Measurements from ENCODE around the gene EPB41L1. TPM values are rescaled to one million over a fixed set of nuclear protein-coding genes. Genes with fewer than 3 reads are reported as not detected.

Gene EPB41L1
- polyA plus RNA-seq, 1 donor (not counting 4 experiments of a cell fraction or from before 2014, with no cell fraction given) = 1.2 TPM

GRCh38 chr20:36120241-36120640 lies 34.3 kb upstream of the EPB41L1 start:
- FAIRE-seq = no peak
- no peak overlapping the region for H2AFZ ChIP-seq (ENCODE audit: control insufficient read depth, low read length)
- peaks cover 17% of the 10 kb centered on the region for H3K4me1 ChIP-seq (ENCODE audit: control insufficient read depth, extremely low read depth, insufficient read depth, low read length)
- H3K36me3 ChIP-seq (ENCODE audit: control insufficient read depth in 2 of 2, extremely low read depth in 1 of 2, insufficient read depth in 2 of 2, low read length in 2 of 2) = no peaks in the 10 kb centered on the region
- no peak overlapping the region for H3K4me2 ChIP-seq (ENCODE audit: control insufficient read depth, extremely low read depth, insufficient read depth, low read depth, low read length)
- no peak for DNase-seq (ENCODE audit: low read depth, low spot score)
- dilution Hi-C loops (cut with MboI; ENCODE audit: extremely low pct_ligation_motif_present, low sequenced_read_pairs) = no loop called here
- H3K79me2 ChIP-seq (ENCODE audit: control insufficient read depth, insufficient read depth, low read length) = no peaks in the 10 kb centered on the region
- H3K4me3 ChIP-seq (ENCODE audit: control insufficient read depth in 2 of 3, extremely low read depth in 1 of 3, insufficient read depth in 2 of 3, low read depth in 1 of 3, low read length in 3 of 3) = no peak overlapping the region
- no peaks in the 10 kb centered on the region for H4K20me1 ChIP-seq (ENCODE audit: control insufficient read depth, extremely low read depth, insufficient read depth, low read length)
- TF ChIP-seq EZH2 (IDR thresholded peaks at IDR 0.05; ENCODE audit: low read length) = no peak
- TF ChIP-seq, protein P1, sequence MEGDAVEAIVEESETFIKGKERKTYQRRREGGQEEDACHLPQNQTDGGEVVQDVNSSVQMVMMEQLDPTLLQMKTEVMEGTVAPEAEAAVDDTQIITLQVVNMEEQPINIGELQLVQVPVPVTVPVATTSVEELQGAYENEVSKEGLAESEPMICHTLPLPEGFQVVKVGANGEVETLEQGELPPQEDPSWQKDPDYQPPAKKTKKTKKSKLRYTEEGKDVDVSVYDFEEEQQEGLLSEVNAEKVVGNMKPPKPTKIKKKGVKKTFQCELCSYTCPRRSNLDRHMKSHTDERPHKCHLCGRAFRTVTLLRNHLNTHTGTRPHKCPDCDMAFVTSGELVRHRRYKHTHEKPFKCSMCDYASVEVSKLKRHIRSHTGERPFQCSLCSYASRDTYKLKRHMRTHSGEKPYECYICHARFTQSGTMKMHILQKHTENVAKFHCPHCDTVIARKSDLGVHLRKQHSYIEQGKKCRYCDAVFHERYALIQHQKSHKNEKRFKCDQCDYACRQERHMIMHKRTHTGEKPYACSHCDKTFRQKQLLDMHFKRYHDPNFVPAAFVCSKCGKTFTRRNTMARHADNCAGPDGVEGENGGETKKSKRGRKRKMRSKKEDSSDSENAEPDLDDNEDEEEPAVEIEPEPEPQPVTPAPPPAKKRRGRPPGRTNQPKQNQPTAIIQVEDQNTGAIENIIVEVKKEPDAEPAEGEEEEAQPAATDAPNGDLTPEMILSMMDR (optimal IDR thresholded peaks at IDR 0.05 in 1 of 3, IDR thresholded peaks at IDR 0.05 in 1 of 3, conservative IDR thresholded peaks at IDR 0.05 in 1 of 3; ENCODE audit: extremely low read depth in 1 of 3, insufficient read depth in 2 of 3, low read length in 3 of 3) = no peak
- no peak overlapping the region for H3K9ac ChIP-seq (ENCODE audit: control insufficient read depth, extremely low read depth, insufficient read depth, low read length)
- H3K9me3 ChIP-seq (ENCODE audit: control insufficient read depth, low read depth, low read length) = no peaks in the 10 kb centered on the region
- H3K9me1 ChIP-seq (ENCODE audit: control insufficient read depth, extremely low read depth, insufficient read depth, low read length) = no peaks in the 10 kb centered on the region
- H3K27me3 ChIP-seq (ENCODE audit: control insufficient read depth, extremely low read depth, insufficient read depth, low read length) = no peaks in the 10 kb centered on the region
- no peak overlapping the region for H3K27ac ChIP-seq (ENCODE audit: control insufficient read depth, insufficient read depth, low read length)

DNA sequence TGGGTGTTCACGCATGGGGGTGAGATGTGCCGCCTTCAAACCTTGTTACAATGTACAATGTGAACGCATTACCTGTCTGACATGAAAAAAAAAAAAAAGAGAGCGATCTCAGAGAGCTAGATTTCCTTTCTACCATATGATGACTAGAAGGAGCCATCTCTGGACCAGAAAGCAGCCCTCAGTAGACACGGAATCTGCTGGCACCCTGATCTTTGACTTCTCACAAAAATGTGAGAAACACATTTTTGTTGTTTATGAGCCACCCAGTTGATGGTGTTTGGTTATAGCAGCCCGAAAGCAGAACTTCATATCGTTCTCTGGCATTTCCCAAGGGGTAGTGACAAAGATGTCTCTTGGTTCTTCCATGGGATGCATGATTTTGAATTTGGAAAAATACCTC lies 33.5 kb upstream of the EPB41L1 start:
- H4K20me1 ChIP-seq (ENCODE audit: control insufficient read depth, extremely low read depth, insufficient read depth, low read length) = no peaks in the 10 kb centered on the region
- H3K9me3 ChIP-seq (ENCODE audit: control insufficient read depth, low read depth, low read length) = no peaks in the 10 kb centered on the region
- H3K36me3 ChIP-seq (ENCODE audit: control insufficient read depth in 2 of 2, extremely low read depth in 1 of 2, insufficient read depth in 2 of 2, low read length in 2 of 2) = no peaks in the 10 kb centered on the region
- FAIRE-seq (no peak), DNase-seq (ENCODE audit: low read depth, low spot score) (no peak)
- H3K79me2 ChIP-seq (ENCODE audit: control insufficient read depth, insufficient read depth, low read length) = no peaks in the 10 kb centered on the region
- H3K4me2 ChIP-seq (ENCODE audit: control insufficient read depth, extremely low read depth, insufficient read depth, low read depth, low read length) = no peak overlapping the region
- dilution Hi-C loops (cut with MboI; ENCODE audit: extremely low pct_ligation_motif_present, low sequenced_read_pairs) = no loop called here
- no peaks in the 10 kb centered on the region for H3K27me3 ChIP-seq (ENCODE audit: control insufficient read depth, extremely low read depth, insufficient read depth, low read length)
- no peak overlapping the region for H2AFZ ChIP-seq (ENCODE audit: control insufficient read depth, low read length)
- peaks cover 17% of the 10 kb centered on the region for H3K4me1 ChIP-seq (ENCODE audit: control insufficient read depth, extremely low read depth, insufficient read depth, low read length)
- no peak overlapping the region for H3K9ac ChIP-seq (ENCODE audit: control insufficient read depth, extremely low read depth, insufficient read depth, low read length)
- no peak overlapping the region for H3K27ac ChIP-seq (ENCODE audit: control insufficient read depth, insufficient read depth, low read length)
- TF ChIP-seq, protein P1 (optimal IDR thresholded peaks at IDR 0.05 in 1 of 3, IDR thresholded peaks at IDR 0.05 in 1 of 3, conservative IDR thresholded peaks at IDR 0.05 in 1 of 3; ENCODE audit: extremely low read depth in 1 of 3, insufficient read depth in 2 of 3, low read length in 3 of 3) = no peak
- no peak for TF ChIP-seq EZH2 (IDR thresholded peaks at IDR 0.05; ENCODE audit: low read length)
- no peaks in the 10 kb centered on the region for H3K9me1 ChIP-seq (ENCODE audit: control insufficient read depth, extremely low read depth, insufficient read depth, low read length)
- no peak overlapping the region for H3K4me3 ChIP-seq (ENCODE audit: control insufficient read depth in 2 of 3, extremely low read depth in 1 of 3, insufficient read depth in 2 of 3, low read depth in 1 of 3, low read length in 3 of 3)
